Heart right ventricle (tissue), 16 donors: ENCODE measurements around the gene CCR1. TPM values are rescaled to one million over a fixed set of nuclear protein-coding genes. Genes with fewer than 3 reads are reported as not detected.

Source experiments
- ATAC-seq, 8 donors: fragments of 200-7000 bp; cut with Tn5 transposase; one replicate each; pipeline ENCODE4 v1.9.1; 2020; ENCODE audit warnings: mild to moderate bottlenecking in 8 of 8, moderate library complexity in 8 of 8, moderate number of reproducible peaks in 1 of 8
- DNase-seq, 2 donors: peaks; one replicate each; pipeline ENCODE4 v3.0.0-alpha.2; 2020
- H3K27ac ChIP-seq, 10 donors: fragments of 200-600 bp; sonication (generic) in 2 of 10; one replicate each; pipeline versions ENCODE4 v1.5.0 to v1.8.0; 2020 to 2022; ENCODE audit warnings: mild to moderate bottlenecking in 3 of 10
- H3K27me3 ChIP-seq, 7 donors: fragments of 200-600 bp; one replicate each; pipeline ENCODE4 v1.8.0; 2021 to 2022; ENCODE audit warnings: mild to moderate bottlenecking in 2 of 7
- H3K36me3 ChIP-seq, 9 donors: fragments of 200-600 bp; sonication (generic) in 1 of 9; one replicate each; pipeline versions ENCODE4 v1.5.0 to v1.8.0; 2020 to 2022; ENCODE audit warnings: mild to moderate bottlenecking in 2 of 9
- H3K4me1 ChIP-seq, 9 donors: fragments of 200-600 bp; sonication (generic) in 1 of 9; one replicate each; pipeline versions ENCODE4 v1.5.0 to v1.8.0; 2020 to 2022; ENCODE audit warnings: mild to moderate bottlenecking in 4 of 9
- H3K4me3 ChIP-seq, 10 donors: fragments of 200-600 bp; sonication (generic) in 2 of 10; one replicate each; pipeline versions ENCODE4 v1.5.0 to v1.8.0; 2020 to 2022; ENCODE audit warnings: mild to moderate bottlenecking in 7 of 10, moderate library complexity in 2 of 10
- H3K9me3 ChIP-seq, 11 donors: fragments of 200-600 bp in 10 of 11; sonication (generic) in 2 of 11; one replicate each; pipeline versions ENCODE4 v1.5.0 to v1.8.0; 2013 to 2022; ENCODE audit warnings: mild to moderate bottlenecking in 2 of 11, control low read depth in 1 of 11, moderate library complexity in 1 of 11
- CTCF ChIP-seq, 9 donors: fragments of 200-600 bp; sonication (generic) in 2 of 9; IDR thresholded peaks; one replicate each; pipeline versions ENCODE4 v1.5.0 to v1.8.0; 2021 to 2022; ENCODE audit warnings: antibody characterized with exemption in 9 of 9, mild to moderate bottlenecking in 5 of 9, moderate library complexity in 1 of 9
- WGBS, 2 donors: extraction: QIAGEN DNeasy Blood & Tissue Kit; methylation state at CpG; one replicate each; pipeline ENCODE4 v1.1.7; 2013; ENCODE audit warnings: inconsistent platforms in 1 of 2; 5-methylcytosine and 5-hydroxymethylcytosine counted together
- intact Hi-C, 10 donors: fragments of 100-400 bp; cut with DNase I; formaldehyde crosslinking; loops; one replicate each; pipeline versions ENCODE4 v1.11.1 to v1.14.2; 2022
- polyA plus RNA-seq, 2 donors: library from polyadenylated mRNA; stranded (reverse); fragments of 200-250 nt; gene quantifications; one replicate each; pipeline ENCODE4 v1.2.3, GENCODE V29; 2013
- total RNA-seq, 10 donors: library from RNA; stranded (reverse); fragmentation: NEBNext Ultra II Directional in 3 of 10; extraction: Animal tissue kit (Norgen Biotek cat#: 25700) in 3 of 10; gene quantifications; one replicate each; pipeline versions ENCODE4 v1.2.1 to v1.2.4, GENCODE V29; 2021 to 2023
- donor health status: Arrhythmogenic right ventricular cardiomyopathy.
- donor health status: ischemic (EF 13 %, LVEDD 7.1; RV severe dilation, severe dysfunction).
- donor health status: healthy with polysubstance abuse.
- donor health status: DM: no; HTN: yes; CAD: no.
- donor health status: DM: no; HTN: no; CAD: no.
- donor health status: ischemic (EF 25% LVEDD 6.9; RV normal size, moderate dysfunction).
- donor health status: ischemic (EF 25% LVEDD 5.7; RV mildly dilated, moderate dysfunction).
- donor health status: healthy.
- donor health status: DM: yes; HTN: yes; CAD: no.
- donor health status: Ischemic cardiomyopathy.
- donor health status: ischemic (EF 35%, LVEDD 5.7; RV mildly dilated, moderate dysfunction).
- donor health status: nonischemic (EF 11% LVEDD 7.7; RV severe dilation, severe dysfunction).
- donor health status: DM: yes; HTN: yes; CAD: no.
- donor health status: PGD.
- donor health status: ischemic (EF 29% LVEDD 5.4; RV normal size, mild dysfunction).
- donor health status: nonischemic (EF 23%, LVEDD 6.1; RV moderate dilation, normal function).

Gene CCR1
- total and polyA plus RNA-seq, 12 donors = 0.66 to 24.9 (median 1.6) TPM

GRCh38 chr3:46218196-46218709 is 10.1 kb upstream of the CCR1 start:
- Histone ChIP-seq H3K4me3 (no peak overlapping the region), H3K27me3 (peaks cover 0 to 33% (median 24%) of the 10 kb centered on the region in 7 donors), H3K4me1 (peaks cover 0 to 37% (median 0%) of the 10 kb centered on the region in 9 donors), H3K9me3 (peaks cover 0 to 10% (median 0%) of the 10 kb centered on the region in 11 donors), H3K36me3 (no peaks in the 10 kb centered on the region), H3K27ac (no peak overlapping the region)
- no peak for TF ChIP-seq CTCF (IDR thresholded peaks at IDR 0.05)
- ATAC-seq (no peak), DNase-seq (no peak)
- intact Hi-C loops = loop anchor here in 1 of 10 donors (10.0 kb wide), 1 partner anchor 157 kb away; the partner anchor contains the start of gene CCR5
- 65 to 79% methylated on average over 2 of the region's 2 CpGs for WGBS, 2 donors

GRCh38 chr3:46215810-46216414 is 7.8 kb upstream of the CCR1 start:
- Histone ChIP-seq H3K9me3 (peaks cover 0 to 10% (median 0%) of the 10 kb centered on the region in 11 donors), H3K27ac (no peak overlapping the region), H3K36me3 (no peaks in the 10 kb centered on the region), H3K27me3 (peaks cover 0 to 27% (median 23%) of the 10 kb centered on the region in 7 donors), H3K4me1 (peaks cover 0 to 26% (median 0%) of the 10 kb centered on the region in 9 donors), H3K4me3 (no peak overlapping the region)
- ATAC-seq (no peak), DNase-seq (no peak)
- intact Hi-C loops = loop anchor here in 1 of 10 donors (10.0 kb wide), 1 partner anchor 159 kb away; the partner anchor contains the start of gene CCR5
- 61 to 62% methylated on average over 4 of the region's 4 CpGs for WGBS, 2 donors
- TF ChIP-seq CTCF (IDR thresholded peaks at IDR 0.05) = no peak

GRCh38 chr3:46214751-46215352 is 6.7 kb upstream of the CCR1 start:
- intact Hi-C loops = loop anchor here in 1 of 10 donors (10.0 kb wide), 1 partner anchor 160 kb away; the partner anchor contains the start of gene CCR5
- WGBS, 2 donors = 58 to 68% methylated on average over 1 of the region's 1 CpG
- ATAC-seq (no peak), DNase-seq (no peak)
- Histone ChIP-seq H3K27me3 (peaks cover 0 to 27% (median 23%) of the 10 kb centered on the region in 7 donors), H3K4me1 (peaks cover 0 to 26% (median 0%) of the 10 kb centered on the region in 9 donors), H3K4me3 (no peak overlapping the region), H3K27ac (no peak overlapping the region), H3K36me3 (no peaks in the 10 kb centered on the region), H3K9me3 (peaks cover 0 to 6% (median 0%) of the 10 kb centered on the region in 11 donors)
- TF ChIP-seq CTCF (IDR thresholded peaks at IDR 0.05) = peak in 2 of 9 donors; percentile 6 to 36

GRCh38 chr3:46213201-46213600 is 5.1 kb upstream of the CCR1 start:
- no peak overlapping the region for H3K4me3 ChIP-seq
- H3K36me3 ChIP-seq = no peaks in the 10 kb centered on the region
- 57 to 61% methylated on average over 4 of the region's 4 CpGs for WGBS, 2 donors
- intact Hi-C loops = loop anchor here in 1 of 10 donors (10.0 kb wide), 1 partner anchor 162 kb away; the partner anchor contains the start of gene CCR5
- peaks cover 0 to 27% (median 23%) of the 10 kb centered on the region in 7 donors for H3K27me3 ChIP-seq
- DNase-seq (no peak), ATAC-seq (no peak)
- H3K27ac ChIP-seq = peak overlapping the region in 2 of 10 donors; percentile 19 to 65
- no peaks in the 10 kb centered on the region for H3K9me3 ChIP-seq
- H3K4me1 ChIP-seq = peaks cover 0 to 41% (median 0%) of the 10 kb centered on the region in 9 donors
- no peak for TF ChIP-seq CTCF (IDR thresholded peaks at IDR 0.05)
